GM12864 (cell line): ENCODE measurements around the gene PAK1IP1.
"Not testable (repeated sequence)": the region's sequence is repeated elsewhere in the genome, so short reads cannot be mapped to it uniquely, and the experiment has no call there.

Experiments used
- DNase-seq: peaks from one replicate; pipeline ENCODE4 v3.0.0-alpha.2; 2011; ENCODE audit warnings: low read depth
- H3K4me3 ChIP-seq: 2 replicates; pipeline ENCODE4 v1.5.1; 2011; ENCODE audit warnings: mild to moderate bottlenecking, low read depth, low read length, control low read depth
- CTCF ChIP-seq: IDR thresholded peaks from 2 replicates; pipeline ENCODE4 v1.5.1; 2011; ENCODE audit warnings: low read depth, mild to moderate bottlenecking, moderate library complexity, low read length, control low read depth, inconsistent platforms; ENCODE audit errors: missing control alignments

Gene PAK1IP1

DNA sequence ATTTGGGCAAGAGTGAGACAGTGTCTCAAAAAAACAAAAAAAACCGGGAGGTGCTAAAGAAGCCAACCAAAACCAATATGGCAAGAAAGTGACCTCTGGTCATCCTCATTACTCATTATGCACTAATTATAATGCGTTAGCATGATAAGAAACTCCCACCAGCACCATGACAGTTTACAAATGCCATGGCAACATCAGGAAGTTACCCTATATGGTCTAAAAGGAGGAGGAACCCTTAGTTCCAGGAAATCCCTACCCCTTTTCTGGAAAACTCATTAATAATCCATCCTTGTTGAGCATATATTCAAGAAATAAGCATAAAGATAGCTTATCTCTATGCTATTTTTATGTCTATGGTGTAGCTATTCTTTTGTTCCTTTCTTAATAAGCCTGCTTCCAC lies 32.0 kb upstream of the PAK1IP1 start:
- H3K4me3 ChIP-seq, result no peak overlapping the region
- no peak for TF ChIP-seq CTCF
- DNase-seq, result no peak

DNA sequence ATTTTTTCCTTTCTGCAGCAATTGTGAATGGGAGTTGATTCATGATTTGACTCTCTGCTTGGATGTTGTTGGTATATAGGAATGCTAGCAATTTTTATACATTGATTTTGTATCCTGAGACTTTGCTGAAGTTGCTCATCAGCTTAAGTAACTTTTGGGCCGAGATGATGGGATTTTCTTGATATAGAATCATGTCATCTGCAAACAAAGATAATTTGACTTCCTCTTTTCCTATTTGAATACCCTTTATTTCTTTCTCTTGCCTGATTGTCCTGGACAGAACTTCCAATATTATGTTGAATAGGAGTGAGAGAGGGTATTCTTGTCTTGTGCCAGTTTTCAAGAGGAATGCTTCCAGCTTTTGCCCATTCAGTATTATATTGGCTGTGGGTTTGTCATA lies 29.2 kb upstream of the PAK1IP1 start:
- not testable (repeated sequence) for DNase-seq, H3K4me3 ChIP-seq

DNA sequence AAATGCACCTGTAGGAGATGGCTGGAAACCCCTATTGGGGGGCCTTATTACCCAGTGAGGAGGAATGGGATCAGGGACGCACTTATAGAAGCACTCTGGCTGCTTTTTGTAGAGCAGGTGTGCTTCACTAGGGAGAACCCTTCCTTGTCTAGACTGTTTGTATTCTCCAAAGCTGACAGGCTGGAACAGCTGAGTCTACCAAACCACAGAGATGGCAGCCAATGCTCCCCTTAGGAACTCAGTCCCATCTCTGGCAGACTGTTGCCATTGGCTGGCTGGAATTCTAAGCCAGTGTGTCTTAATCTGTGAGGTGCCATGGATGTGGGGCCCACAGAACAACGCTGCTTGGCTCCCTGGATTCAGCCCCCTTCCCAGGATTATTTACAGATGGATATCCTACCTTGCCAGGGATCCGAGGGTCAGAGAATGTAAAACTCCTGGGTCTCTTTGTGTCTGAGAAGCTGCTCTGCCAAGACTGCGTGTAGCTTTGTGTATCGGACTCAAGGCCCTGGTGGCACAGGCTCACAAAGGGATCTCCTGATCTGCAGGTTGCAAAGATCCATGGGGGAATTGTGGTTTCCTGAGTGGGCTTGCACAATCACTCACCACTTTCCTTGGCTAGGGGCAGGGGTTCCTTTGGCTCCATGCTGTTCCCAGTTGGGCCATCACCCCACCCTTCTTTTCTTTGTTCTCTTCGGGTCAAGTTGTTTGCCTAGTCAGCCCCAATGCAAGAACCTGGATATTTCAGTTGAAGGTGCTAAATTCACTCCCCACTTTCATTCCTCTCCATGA lies 26.4 kb upstream of the PAK1IP1 start:
- no peak for TF ChIP-seq CTCF
- H3K4me3 ChIP-seq, result no peak overlapping the region
- no peak for DNase-seq

DNA sequence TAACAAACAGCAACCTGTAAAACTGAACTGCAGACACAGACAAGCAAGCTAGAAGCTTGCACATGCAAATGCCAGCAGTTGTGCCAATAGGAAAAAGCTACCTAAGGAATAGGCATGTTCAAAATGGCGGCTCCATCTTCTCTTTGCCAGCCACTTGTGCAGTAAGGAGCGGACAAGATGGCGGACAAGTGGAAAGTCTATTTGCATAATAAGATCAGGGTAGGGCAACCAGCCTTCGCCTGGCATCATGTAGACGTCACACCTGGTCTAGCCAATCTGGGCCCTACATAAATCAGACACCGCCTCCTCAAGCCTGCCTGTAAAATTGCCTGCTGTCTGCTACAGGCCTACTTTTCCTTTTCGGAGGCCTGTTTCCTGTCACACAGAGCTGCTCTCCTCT lies 18.4 kb upstream of the PAK1IP1 start:
- no peak for DNase-seq
- no peak for TF ChIP-seq CTCF
- H3K4me3 ChIP-seq, result no peak overlapping the region

- H3K4me3 ChIP-seq, result no peak overlapping the region
- no peak for TF ChIP-seq CTCF
- no peak for DNase-seq
These were observed 16.3 kb upstream of the PAK1IP1 start for GRCh38 chr6:10678456-10678855.

- no peak for TF ChIP-seq CTCF
- DNase-seq, result no peak
- no peak overlapping the region for H3K4me3 ChIP-seq
These were observed 13.0 kb upstream of the PAK1IP1 start for GRCh38 chr6:10681795-10682194.

DNA sequence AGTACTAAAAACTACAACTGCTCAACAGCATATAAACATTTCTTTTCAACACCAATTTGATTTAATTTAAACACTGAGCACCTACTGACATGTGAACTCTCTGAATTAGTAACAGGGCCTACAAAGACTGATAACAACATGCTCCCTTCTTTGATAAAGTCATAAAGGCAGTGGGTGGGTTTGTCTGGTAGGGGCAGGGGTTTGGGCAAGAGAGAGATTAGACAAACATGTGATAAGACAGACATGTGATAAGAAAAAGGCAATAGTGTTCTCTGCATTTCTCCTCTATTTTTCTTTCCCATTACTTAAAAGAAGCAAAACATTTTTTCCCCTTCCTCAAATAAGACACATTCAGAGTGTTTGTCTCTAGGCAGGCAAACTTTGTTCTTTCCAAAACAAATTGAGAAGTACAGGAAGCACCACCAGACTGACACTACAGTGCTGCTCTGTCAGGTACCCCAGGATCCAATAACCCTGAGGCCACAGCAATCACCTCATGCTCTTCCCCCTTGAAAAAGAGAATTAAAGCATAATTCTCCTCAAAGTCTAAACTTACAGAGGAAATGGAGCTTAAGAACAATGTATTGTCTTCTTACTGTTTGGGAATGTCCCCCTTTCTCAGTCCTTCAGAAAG lies 12.3 kb upstream of the PAK1IP1 start:
- TF ChIP-seq CTCF, result no peak

More for the DNA sequence above, 12.3 kb upstream of the PAK1IP1 start:
- no peak for DNase-seq
- H3K4me3 ChIP-seq, result no peak overlapping the region
